Left lung (tissue), 10 donors: ENCODE measurements around the gene PRKCE. TPM values are rescaled to one million over a fixed set of nuclear protein-coding genes. Genes with fewer than 3 reads are reported as not detected.

Source experiments
- ATAC-seq: fragments of 200-7000 bp; cut with Tn5 transposase; one replicate; pipeline ENCODE4 v1.9.1; 2020; ENCODE audit warnings: moderate library complexity
- DNase-seq, 4 donors: peaks; one replicate each; pipeline ENCODE4 v3.0.0-alpha.2; 2013 to 2020
- H3K27ac ChIP-seq, 2 donors: fragments of 200-600 bp; sonication (generic) in 1 of 2; one replicate each; pipeline versions ENCODE4 v1.5.0 to v1.8.0; 2020 to 2021
- H3K27me3 ChIP-seq, 2 donors: fragments of 200-600 bp; sonication (generic) in 1 of 2; one replicate each; pipeline versions ENCODE4 v1.5.0 to v1.8.0; 2020 to 2021
- H3K36me3 ChIP-seq, 2 donors: fragments of 200-600 bp; sonication (generic) in 1 of 2; one replicate each; pipeline versions ENCODE4 v1.5.0 to v1.8.0; 2020 to 2021
- H3K4me1 ChIP-seq, 2 donors: fragments of 200-600 bp; one replicate each; pipeline ENCODE4 v1.8.0; 2021
- H3K4me3 ChIP-seq, 2 donors: fragments of 200-600 bp; sonication (generic) in 1 of 2; one replicate each; pipeline versions ENCODE4 v1.5.0 to v1.8.0; 2020 to 2021; ENCODE audit warnings: mild to moderate bottlenecking in 1 of 2
- H3K9me3 ChIP-seq, 2 donors: fragments of 200-600 bp; sonication (generic) in 1 of 2; one replicate each; pipeline versions ENCODE4 v1.5.0 to v1.8.0; 2020 to 2021
- CTCF ChIP-seq, 2 donors: fragments of 200-600 bp; sonication (generic) in 1 of 2; IDR thresholded peaks; one replicate each; pipeline versions ENCODE4 v1.5.0 to v1.8.0; 2021; ENCODE audit warnings: antibody characterized with exemption in 2 of 2
- intact Hi-C, 2 donors: fragments of 100-400 bp; cut with DNase I; formaldehyde crosslinking; loops; one replicate each; pipeline versions ENCODE4 v1.11.2 to v1.14.2; 2022
- polyA plus RNA-seq, 6 donors: library from polyadenylated mRNA; unstranded; fragments of 120-200 nt; gene quantifications; one replicate each; pipeline ENCODE4 v1.2.1, GENCODE V29; 2013; ENCODE audit not compliant: insufficient read length in 6 of 6
- total RNA-seq, 2 donors: library from RNA; stranded (reverse); fragmentation: NEBNext Ultra II Directional; extraction: Animal tissue kit (Norgen Biotek cat#: 25700); gene quantifications; one replicate each; pipeline ENCODE4 v1.2.1, GENCODE V29; 2021
- donor health status: DM: no; HTN: yes; CAD: no.
- donor health status: DM: no; HTN: no; CAD: no.

PRKCE gene
- total and polyA plus RNA-seq, 8 donors: 12.0 to 56.9 (median 14.7) TPM

GRCh38 chr2:46064396-46064795, 412.9 kb downstream of the PRKCE start:
- H3K27me3 ChIP-seq: no peaks in the 10 kb centered on the region
- no peak for TF ChIP-seq CTCF (IDR thresholded peaks at IDR 0.05)
- intact Hi-C loops: loop anchor here in 1 of 2 donors (10.0 kb wide), 1 partner anchor 300 kb away; no protein-coding TSS in a partner anchor

GRCh38 chr2:46065152-46065551, 413.7 kb downstream of the PRKCE start:
- Histone ChIP-seq H3K4me3 (no peak overlapping the region), H3K27me3 (no peaks in the 10 kb centered on the region), H3K27ac (no peak overlapping the region), H3K4me1 (peaks cover 4 to 18% of the 10 kb centered on the region in 2 donors), H3K36me3 (no peaks in the 10 kb centered on the region), H3K9me3 (no peaks in the 10 kb centered on the region)
- TF ChIP-seq CTCF (IDR thresholded peaks at IDR 0.05): no peak
- no peak for DNase-seq
- no peak for ATAC-seq
- intact Hi-C loops: loop anchor here in 1 of 2 donors (10.0 kb wide), 1 partner anchor 300 kb away; no protein-coding TSS in a partner anchor

More at GRCh38 chr2:46064396-46064795, 412.9 kb downstream of the PRKCE start:
- Histone ChIP-seq H3K4me1 (peaks cover 4 to 18% of the 10 kb centered on the region in 2 donors), H3K4me3 (no peak overlapping the region), H3K36me3 (no peaks in the 10 kb centered on the region), H3K27ac (no peak overlapping the region), H3K9me3 (no peaks in the 10 kb centered on the region)
- no peak for DNase-seq
- ATAC-seq: no peak

GRCh38 chr2:46066116-46066515, 414.6 kb downstream of the PRKCE start:
- Histone ChIP-seq H3K36me3 (no peaks in the 10 kb centered on the region), H3K9me3 (no peaks in the 10 kb centered on the region), H3K27me3 (no peaks in the 10 kb centered on the region), H3K27ac (no peak overlapping the region), H3K4me1 (peaks cover 4 to 18% of the 10 kb centered on the region in 2 donors), H3K4me3 (no peak overlapping the region)
- intact Hi-C loops: loop anchor here in 1 of 2 donors (10.0 kb wide), 1 partner anchor 299 kb away; no protein-coding TSS in a partner anchor
- DNase-seq: no peak
- ATAC-seq: no peak
- TF ChIP-seq CTCF (IDR thresholded peaks at IDR 0.05): no peak

GRCh38 chr2:46066601-46067000, 415.1 kb downstream of the PRKCE start:
- Histone ChIP-seq H3K9me3 (no peaks in the 10 kb centered on the region), H3K4me3 (no peak overlapping the region), H3K27me3 (no peaks in the 10 kb centered on the region), H3K36me3 (no peaks in the 10 kb centered on the region), H3K4me1 (peaks cover 4 to 18% of the 10 kb centered on the region in 2 donors), H3K27ac (no peak overlapping the region)
- no peak for DNase-seq
- TF ChIP-seq CTCF (IDR thresholded peaks at IDR 0.05): no peak
- ATAC-seq: no peak
- intact Hi-C loops: loop anchor here in 1 of 2 donors (10.0 kb wide), 1 partner anchor 298 kb away; no protein-coding TSS in a partner anchor

- no peaks in the 10 kb centered on the region for H3K9me3 ChIP-seq
- no peak overlapping the region for H3K4me3 ChIP-seq
- no peak for TF ChIP-seq CTCF (IDR thresholded peaks at IDR 0.05)
- DNase-seq (no peak), ATAC-seq (no peak)
- H3K4me1 ChIP-seq: peaks cover 4 to 18% of the 10 kb centered on the region in 2 donors
- intact Hi-C loops: loop anchor here in 1 of 2 donors (10.0 kb wide), 1 partner anchor 298 kb away; no protein-coding TSS in a partner anchor
- peak overlapping the region; percentile 28 to 58 for H3K27ac ChIP-seq
- H3K36me3 ChIP-seq: no peaks in the 10 kb centered on the region
- H3K27me3 ChIP-seq: no peaks in the 10 kb centered on the region
Observed at GRCh38 chr2:46067062-46067461, 415.6 kb downstream of the PRKCE start.
